NCI-H524 (cell line): ENCODE results near the gene IFI16.
"Not testable (repeated sequence)": the region's sequence is repeated elsewhere in the genome, so short reads cannot be mapped to it uniquely, and the experiment has no call there.

Experiments used
- DNase-seq, 2 experiments: peaks; one replicate each; lab custom pipeline; 2025; lab: John Stamatoyannopoulos, UW

The IFI16 gene

GRCh38 chr1:159009704-159010361 lies at the start of gene IFI16:
Gene IFI16 (plus strand): TSS chr1:159009907. CDS start chr1:159014681, 4,774 bp downstream.
- DNase-seq = no peak

GRCh38 chr1:158961178-158961577 lies 48.5 kb upstream of the IFI16 start:
- no peak for DNase-seq

- no peak for DNase-seq
Observed at GRCh38 chr1:158962983-158963382, 46.7 kb upstream of the IFI16 start.

GRCh38 chr1:158969166-158969565 lies 40.5 kb upstream of the IFI16 start:
- no peak for DNase-seq

GRCh38 chr1:158969855-158970254 lies 39.9 kb upstream of the IFI16 start:
- DNase-seq = no peak

GRCh38 chr1:158972841-158973240 lies 36.9 kb upstream of the IFI16 start:
- no peak for DNase-seq

GRCh38 chr1:158976219-158976618 lies 33.5 kb upstream of the IFI16 start:
- no peak for DNase-seq

- no peak for DNase-seq
Observed at GRCh38 chr1:158978730-158979129, 31.0 kb upstream of the IFI16 start.

- no peak for DNase-seq
Observed at GRCh38 chr1:158979229-158979628, 30.5 kb upstream of the IFI16 start.

GRCh38 chr1:158983235-158983634 lies 26.5 kb upstream of the IFI16 start:
- no peak for DNase-seq

- DNase-seq = no peak
Observed at GRCh38 chr1:158984386-158984785, 25.3 kb upstream of the IFI16 start.

GRCh38 chr1:158989424-158989823 lies 20.3 kb upstream of the IFI16 start:
- DNase-seq = no peak

GRCh38 chr1:158992787-158993312 lies 16.9 kb upstream of the IFI16 start:
- DNase-seq = no peak

- DNase-seq = no peak
Observed at GRCh38 chr1:158996998-158997397, 12.7 kb upstream of the IFI16 start.

- DNase-seq = no peak
Observed at GRCh38 chr1:158998037-158998780, 11.5 kb upstream of the IFI16 start.

GRCh38 chr1:158998781-158999161 lies 10.9 kb upstream of the IFI16 start:
- DNase-seq = peak; percentile 1 to 33

- DNase-seq = no peak
Observed at GRCh38 chr1:158999316-159000069, 10.2 kb upstream of the IFI16 start.

GRCh38 chr1:159000070-159000409 lies 9.7 kb upstream of the IFI16 start:
- DNase-seq = no peak

GRCh38 chr1:159000625-159001024 lies 9.1 kb upstream of the IFI16 start:
- DNase-seq = no peak

- DNase-seq = no peak
Observed at GRCh38 chr1:159005161-159005560, 4.5 kb upstream of the IFI16 start.

- peak in 1 of 2 experiments; percentile 21 for DNase-seq
Observed at GRCh38 chr1:159005676-159006075, 4.0 kb upstream of the IFI16 start.

- DNase-seq = not testable (repeated sequence)
Observed at GRCh38 chr1:159006210-159006807, 3.4 kb upstream of the IFI16 start.
